NOMO-1 treated with dmso at 0.1 percent for 144 hours (cell line): ENCODE results near the gene SLX1A.
"Not testable (repeated sequence)": the region's sequence is repeated elsewhere in the genome, so short reads cannot be mapped to it uniquely, and the experiment has no call there.

Source experiments
- DNase-seq: peaks from one replicate; lab custom pipeline; 2025; ENCODE audit not compliant: unreplicated experiment; lab: John Stamatoyannopoulos, UW

The SLX1A gene

GRCh38 chr16:30217082-30217481, 23.4 kb downstream of the SLX1A start:
- DNase-seq = not testable (repeated sequence)
